Lung (tissue), 12 donors: ENCODE results near the gene ZNF91. TPM values are rescaled to one million over a fixed set of nuclear protein-coding genes. Genes with fewer than 3 reads are reported as not detected.

Source experiments
- ATAC-seq: fragments of 200-7000 bp; cut with Tn5 transposase; one replicate; pipeline ENCODE4 v1.9.1; 2020; ENCODE audit warnings: moderate number of reproducible peaks; ENCODE audit not compliant: insufficient read depth, low FRiP score
- DNase-seq, 3 donors: peaks; one replicate each; pipeline ENCODE4 v3.0.0-alpha.2; 2013 to 2017
- H3K27ac ChIP-seq, 2 donors: one replicate each; pipeline ENCODE4 v1.5.1; 2013; ENCODE audit warnings: mild to moderate bottlenecking in 2 of 2, moderate library complexity in 2 of 2, control low read depth in 1 of 2, inconsistent platforms in 1 of 2, low read depth in 1 of 2, low read length in 1 of 2
- H3K27me3 ChIP-seq, 3 donors: one replicate each; pipeline ENCODE4 v1.5.1; 2013; ENCODE audit warnings: low read length in 2 of 3; ENCODE audit not compliant: control insufficient read depth in 3 of 3, insufficient read depth in 3 of 3
- H3K36me3 ChIP-seq, 4 donors: one replicate each; pipeline ENCODE4 v1.5.1; 2013; ENCODE audit warnings: low read length in 4 of 4, mild to moderate bottlenecking in 1 of 4, moderate library complexity in 1 of 4; ENCODE audit not compliant: control insufficient read depth in 4 of 4, insufficient read depth in 4 of 4
- H3K4me1 ChIP-seq, 5 donors: one replicate each; pipeline ENCODE4 v1.5.1; 2013; ENCODE audit warnings: low read length in 5 of 5, mild to moderate bottlenecking in 2 of 5, moderate library complexity in 1 of 5; ENCODE audit not compliant: control insufficient read depth in 5 of 5, insufficient read depth in 5 of 5
- H3K4me3 ChIP-seq: one replicate; pipeline ENCODE4 v1.5.1; 2013; ENCODE audit warnings: mild to moderate bottlenecking, control low read depth, moderate library complexity
- H3K9ac ChIP-seq, 2 donors: one replicate each; pipeline ENCODE4 v1.5.1; 2013; ENCODE audit warnings: low read length in 2 of 2, control low read depth in 1 of 2; ENCODE audit not compliant: insufficient read depth in 1 of 2
- H3K9me3 ChIP-seq, 4 donors: one replicate each; pipeline ENCODE4 v1.5.1; 2013; ENCODE audit warnings: low read length in 3 of 4, mild to moderate bottlenecking in 1 of 4, moderate library complexity in 1 of 4; ENCODE audit not compliant: control insufficient read depth in 4 of 4, insufficient read depth in 3 of 4
- CTCF ChIP-seq: IDR thresholded peaks from 2 replicates; pipeline ENCODE4 v1.5.1; 2012; ENCODE audit warnings: mild to moderate bottlenecking; ENCODE audit errors: control extremely low read depth, extremely low read depth
- WGBS, 2 donors: extraction: QIAGEN DNeasy Blood & Tissue Kit; methylation state at CpG; one replicate each; pipeline ENCODE4 v1.1.7; 2013; 5-methylcytosine and 5-hydroxymethylcytosine counted together
- polyA plus RNA-seq, 2 donors: library from polyadenylated mRNA; stranded (reverse); fragments of 200-250 nt; gene quantifications; one replicate each; pipeline ENCODE4 v1.2.1, GENCODE V29; 2013
- total RNA-seq, 2 donors: library from RNA; depleted of rRNA in 1 of 2; stranded (reverse); fragments of >200 nt in 1 of 2; gene quantifications; one replicate each; pipeline ENCODE4 v1.2.1, GENCODE V29; 2014 to 2021
- donor health status: control.
- donor health status: control.
- donor health status: Bipolar disorder and iron deficiency.
- donor health status: healthy.
- donor health status: DM: yes; HTN: yes; CAD: no.

The ZNF91 gene
- total and polyA plus RNA-seq, 4 donors = 5.0 to 172 (median 24.8) TPM

- WGBS, 2 donors = 89 to 94% methylated on average over 8 of the region's 8 CpGs
- no peak for DNase-seq
- Histone ChIP-seq H3K4me3 (no peak overlapping the region), H3K9me3 (peaks cover 0 to 23% (median 11%) of the 10 kb centered on the region in 4 donors), H3K9ac (no peak overlapping the region), H3K36me3 (no peaks in the 10 kb centered on the region), H3K4me1 (no peaks in the 10 kb centered on the region), H3K27me3 (no peaks in the 10 kb centered on the region), H3K27ac (no peak overlapping the region)
- no peak for ATAC-seq
- no peak for TF ChIP-seq CTCF
Observed at GRCh38 chr19:23439623-23440022, 44.4 kb upstream of the ZNF91 start.

GRCh38 chr19:23437901-23438300, 42.6 kb upstream of the ZNF91 start:
- no peak overlapping the region for H3K9ac ChIP-seq
- ATAC-seq (no peak), DNase-seq (no peak)
- H3K36me3 ChIP-seq = no peaks in the 10 kb centered on the region
- no peaks in the 10 kb centered on the region for H3K4me1 ChIP-seq
- TF ChIP-seq CTCF = no peak
- no peak overlapping the region for H3K27ac ChIP-seq
- H3K4me3 ChIP-seq = no peak overlapping the region
- 72 to 80% methylated on average over 4 of the region's 4 CpGs for WGBS, 2 donors
- peaks cover 0 to 23% (median 11%) of the 10 kb centered on the region in 4 donors for H3K9me3 ChIP-seq
- H3K27me3 ChIP-seq = no peaks in the 10 kb centered on the region

- no peak for DNase-seq
- no peak for ATAC-seq
- TF ChIP-seq CTCF = no peak
- Histone ChIP-seq H3K9ac (no peak overlapping the region), H3K27ac (no peak overlapping the region), H3K9me3 (peaks cover 0 to 23% (median 9%) of the 10 kb centered on the region in 4 donors), H3K4me3 (no peak overlapping the region), H3K36me3 (no peaks in the 10 kb centered on the region), H3K4me1 (no peaks in the 10 kb centered on the region), H3K27me3 (no peaks in the 10 kb centered on the region)
- 85 to 90% methylated on average over 4 of the region's 4 CpGs for WGBS, 2 donors
Observed at GRCh38 chr19:23436944-23437343, 41.7 kb upstream of the ZNF91 start.

GRCh38 chr19:23436318-23436717, 41.0 kb upstream of the ZNF91 start:
- Histone ChIP-seq H3K36me3 (no peaks in the 10 kb centered on the region), H3K27me3 (no peaks in the 10 kb centered on the region), H3K4me1 (no peaks in the 10 kb centered on the region), H3K4me3 (no peak overlapping the region), H3K27ac (no peak overlapping the region), H3K9ac (no peak overlapping the region), H3K9me3 (peaks cover 0 to 23% (median 8%) of the 10 kb centered on the region in 4 donors)
- DNase-seq (no peak), ATAC-seq (no peak)
- no peak for TF ChIP-seq CTCF
- WGBS, 2 donors = 81 to 92% methylated on average over 4 of the region's 4 CpGs
